ENCODE results near the gene MAB21L3.

Gene MAB21L3

DNA sequence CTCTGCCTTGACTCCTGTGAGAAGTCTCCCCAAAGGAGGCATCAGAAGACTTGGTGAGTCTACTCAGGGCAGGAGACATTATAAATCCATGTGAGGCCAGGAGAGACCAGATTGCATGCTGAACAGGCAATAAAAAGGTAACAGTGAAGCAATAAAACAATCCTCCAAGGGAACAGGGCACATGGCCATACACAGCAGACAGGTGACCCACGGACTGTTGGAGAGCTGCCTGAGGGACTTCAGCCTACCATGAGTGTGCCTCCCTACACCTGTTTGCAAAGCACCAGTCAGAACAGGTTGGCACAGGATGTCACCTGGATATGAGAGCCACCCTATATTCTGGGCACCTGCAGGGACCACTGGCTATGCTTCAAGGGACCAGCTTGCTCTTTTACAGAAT, 67.6 kb downstream of the MAB21L3 start:
- Histone ChIP-seq H3K9me3 (ENCODE audit: control insufficient read depth, insufficient read depth, low read length) (no peaks in the 10 kb centered on the region), H3K9ac (ENCODE audit: low read depth, low read length) (no peak overlapping the region), H3K4me1 (ENCODE audit: control insufficient read depth, insufficient read depth, low read length) (no peaks in the 10 kb centered on the region), H3K27me3 (ENCODE audit: control insufficient read depth, insufficient read depth, low read length) (no peaks in the 10 kb centered on the region), H3K27ac (ENCODE audit: low read depth, low read length) (no peak overlapping the region), H3K36me3 (ENCODE audit: control insufficient read depth, insufficient read depth, low read length) (no peaks in the 10 kb centered on the region), H3K4me3 (ENCODE audit: low read depth, low read length) (no peak overlapping the region)

DNA sequence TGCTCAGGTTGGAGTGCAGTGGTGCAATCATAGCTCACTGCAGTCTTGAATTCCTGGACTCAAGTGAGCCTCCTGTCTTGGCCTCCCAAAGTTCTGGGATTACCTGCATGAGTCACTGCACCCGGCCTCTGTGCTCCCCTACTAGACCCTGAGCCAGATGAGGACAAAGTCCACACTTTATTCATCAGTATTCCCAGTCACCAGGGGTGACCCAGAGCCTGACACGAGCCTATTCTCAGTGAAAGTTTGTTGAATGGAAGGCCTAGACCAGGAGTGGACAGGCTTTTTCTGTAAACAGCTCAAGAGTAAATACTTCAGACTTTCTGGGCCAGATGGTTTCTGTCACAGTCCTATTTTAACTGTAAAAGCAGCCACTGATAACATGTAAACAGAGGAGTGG, 68.2 kb downstream of the MAB21L3 start:
- Histone ChIP-seq H3K27ac (ENCODE audit: low read depth, low read length) (no peak overlapping the region), H3K9me3 (ENCODE audit: control insufficient read depth, insufficient read depth, low read length) (no peaks in the 10 kb centered on the region), H3K4me1 (ENCODE audit: control insufficient read depth, insufficient read depth, low read length) (no peaks in the 10 kb centered on the region), H3K36me3 (ENCODE audit: control insufficient read depth, insufficient read depth, low read length) (no peaks in the 10 kb centered on the region), H3K27me3 (ENCODE audit: control insufficient read depth, insufficient read depth, low read length) (no peaks in the 10 kb centered on the region), H3K4me3 (ENCODE audit: low read depth, low read length) (no peak overlapping the region), H3K9ac (ENCODE audit: low read depth, low read length) (no peak overlapping the region)

DNA sequence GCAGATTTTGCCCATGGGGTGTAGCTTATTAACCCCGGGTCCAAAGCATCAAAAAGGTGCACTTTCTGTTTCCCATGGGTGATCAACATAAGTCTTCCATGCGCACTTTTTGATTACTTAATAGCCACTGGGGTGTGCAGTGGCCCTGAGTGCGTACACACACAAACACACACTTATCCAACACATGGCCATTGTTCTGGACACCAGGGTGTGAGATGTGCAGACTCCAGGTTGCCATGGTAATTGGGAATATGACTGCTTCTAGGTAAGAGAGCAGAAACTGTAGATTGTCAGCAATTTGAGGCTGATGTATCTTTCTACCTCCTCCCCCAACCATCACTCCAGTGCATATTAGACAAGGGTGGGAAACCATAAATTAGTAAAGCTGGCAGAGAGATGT, 68.8 kb downstream of the MAB21L3 start:
- Histone ChIP-seq H3K4me1 (ENCODE audit: control insufficient read depth, insufficient read depth, low read length) (no peaks in the 10 kb centered on the region), H3K9me3 (ENCODE audit: control insufficient read depth, insufficient read depth, low read length) (no peaks in the 10 kb centered on the region), H3K27ac (ENCODE audit: low read depth, low read length) (no peak overlapping the region), H3K4me3 (ENCODE audit: low read depth, low read length) (no peak overlapping the region), H3K9ac (ENCODE audit: low read depth, low read length) (no peak overlapping the region), H3K36me3 (ENCODE audit: control insufficient read depth, insufficient read depth, low read length) (no peaks in the 10 kb centered on the region), H3K27me3 (ENCODE audit: control insufficient read depth, insufficient read depth, low read length) (no peaks in the 10 kb centered on the region)

DNA sequence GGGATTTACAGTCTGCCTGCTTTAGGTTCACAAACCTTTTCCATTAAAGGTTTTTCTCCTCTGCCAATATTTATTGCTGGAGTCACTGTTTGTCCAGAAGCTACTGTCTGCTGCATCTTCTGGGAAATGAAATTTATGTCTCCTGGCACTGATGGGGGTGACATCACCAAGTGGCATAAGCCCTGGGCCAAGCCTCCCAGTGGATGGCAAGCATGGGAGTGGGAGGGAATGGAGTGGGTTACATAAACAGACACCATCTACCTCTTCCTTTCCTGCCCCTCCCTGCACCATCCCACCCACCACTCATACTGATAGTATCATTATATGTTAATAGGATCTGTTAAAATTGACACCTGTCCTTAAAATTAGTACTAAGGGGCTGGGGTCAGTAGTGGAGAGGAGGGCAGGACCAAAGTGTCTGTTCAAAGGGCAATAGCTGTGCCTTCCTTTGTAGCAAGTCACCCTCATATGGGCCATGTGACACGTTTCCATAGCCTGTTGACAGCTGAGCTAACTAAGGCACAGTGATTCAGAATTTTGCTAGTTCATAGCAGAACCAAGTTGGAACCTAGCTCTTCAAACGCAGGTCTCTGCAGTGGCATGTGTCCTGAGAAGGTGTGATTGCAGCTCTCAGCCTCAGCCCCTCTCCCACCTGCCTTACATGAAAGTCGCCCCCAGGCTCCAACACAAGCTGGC, 71.0 kb downstream of the MAB21L3 start:
- Histone ChIP-seq H3K9ac (ENCODE audit: low read depth, low read length) (no peak overlapping the region), H3K9me3 (ENCODE audit: control insufficient read depth, insufficient read depth, low read length) (no peaks in the 10 kb centered on the region), H3K4me3 (ENCODE audit: low read depth, low read length) (no peak overlapping the region)

More for the DNA sequence above, 71.0 kb downstream of the MAB21L3 start:
- Histone ChIP-seq H3K27me3 (ENCODE audit: control insufficient read depth, insufficient read depth, low read length) (no peaks in the 10 kb centered on the region), H3K36me3 (ENCODE audit: control insufficient read depth, insufficient read depth, low read length) (no peaks in the 10 kb centered on the region), H3K4me1 (ENCODE audit: control insufficient read depth, insufficient read depth, low read length) (no peaks in the 10 kb centered on the region), H3K27ac (ENCODE audit: low read depth, low read length) (no peak overlapping the region)
